ENCODE results near the gene ARID1B. TPM values are rescaled to one million over a fixed set of nuclear protein-coding genes. Genes with fewer than 3 reads are reported as not detected.
A peak's percentile ranks its signal among the peaks of the same experiment; 100 is the strongest.

Gene ARID1B
- total and polyA plus RNA-seq, 2 of the 13 experiments (the other 11 are each of a cell fraction or from before 2014, with no cell fraction given): 20.1 to 32.6 TPM

DNA sequence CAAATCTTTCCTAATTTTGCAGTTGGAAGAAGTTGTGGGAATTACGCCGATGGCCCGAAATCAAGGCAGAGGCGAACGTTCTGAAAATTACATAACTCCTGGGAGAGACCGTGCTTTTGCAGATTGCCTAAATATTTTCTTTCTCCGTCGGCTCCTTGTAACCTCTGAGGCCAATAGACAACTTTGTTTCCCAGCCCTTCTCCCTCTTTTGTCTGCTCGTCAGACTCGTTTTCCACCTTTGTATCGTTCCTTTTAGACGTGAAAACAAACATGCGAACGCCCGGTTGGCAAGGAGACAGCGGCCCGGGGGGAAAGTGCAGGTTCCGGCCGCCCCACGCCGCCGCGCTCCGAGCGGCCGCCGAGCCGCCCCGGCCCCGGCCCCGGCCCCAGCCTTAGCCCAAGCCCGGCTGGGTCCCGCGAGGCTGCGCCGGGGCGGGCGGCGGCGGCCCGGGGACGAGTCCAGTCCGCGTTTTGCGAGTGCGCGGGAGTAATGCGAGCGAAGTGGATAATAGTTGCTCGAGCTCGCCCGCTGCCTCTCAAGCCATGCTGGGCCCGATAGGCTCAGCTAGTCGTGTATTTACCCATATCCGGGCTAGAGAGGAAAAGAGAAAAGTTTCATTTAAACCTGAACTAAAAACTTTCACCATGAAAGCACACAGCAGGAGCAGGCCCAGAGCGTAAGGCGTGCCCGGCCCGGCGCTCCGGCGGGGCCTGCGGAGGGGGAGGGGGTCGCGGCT, at the start of gene ARID1B (continued):
- TF ChIP-seq ZNF703 (CRISPR knock-in tag; IDR thresholded peaks at IDR 0.05; ENCODE audit: borderline replicate concordance): no peak
- TF ChIP-seq EED (CRISPR knock-in tag; IDR thresholded peaks at IDR 0.05): no peak
- no peak for TF ChIP-seq ZNF30 (CRISPR knock-in tag; IDR thresholded peaks at IDR 0.05)
- peak; percentile 65; the same call in 1 of the 2 replicates for TF ChIP-seq ZSCAN12 (CRISPR knock-in tag; IDR thresholded peaks at IDR 0.05)
- TF ChIP-seq CBFB (CRISPR knock-in tag; IDR thresholded peaks at IDR 0.05): 0 out of 2 replicates have a peak, but pooled peaks have one; percentile 67
- TF ChIP-seq, protein P1, sequence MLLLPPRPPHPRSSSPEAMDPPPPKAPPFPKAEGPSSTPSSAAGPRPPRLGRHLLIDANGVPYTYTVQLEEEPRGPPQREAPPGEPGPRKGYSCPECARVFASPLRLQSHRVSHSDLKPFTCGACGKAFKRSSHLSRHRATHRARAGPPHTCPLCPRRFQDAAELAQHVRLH (CRISPR knock-in tag; IDR thresholded peaks at IDR 0.05; ENCODE audit: borderline replicate concordance, low read depth): no peak; the same call in none of the 2 replicates
- TF ChIP-seq ZNF432 (CRISPR knock-in tag; IDR thresholded peaks at IDR 0.05; ENCODE audit: borderline replicate concordance): no peak
- no peak for TF ChIP-seq AHR (CRISPR knock-in tag; IDR thresholded peaks at IDR 0.05)
- TF ChIP-seq ZNF878 (CRISPR knock-in tag; IDR thresholded peaks at IDR 0.05): no peak
- no peak for TF ChIP-seq LCORL (IDR thresholded peaks at IDR 0.05)
- TF ChIP-seq LCORL (CRISPR knock-in tag; IDR thresholded peaks at IDR 0.05): 0 out of 2 replicates have a peak, but pooled peaks have one; percentile 15
- no peak for TF ChIP-seq ZNF589 (CRISPR knock-in tag; conservative IDR thresholded peaks at IDR 0.05)
- no peak for TF ChIP-seq ZNF724P (CRISPR knock-in tag; IDR thresholded peaks at IDR 0.05; ENCODE audit: borderline replicate concordance)
- 0 out of 2 replicates have a peak, but pooled peaks have one; percentile 52 for TF ChIP-seq ONECUT2 (CRISPR knock-in tag; IDR thresholded peaks at IDR 0.05)
- TF ChIP-seq, protein P2, sequence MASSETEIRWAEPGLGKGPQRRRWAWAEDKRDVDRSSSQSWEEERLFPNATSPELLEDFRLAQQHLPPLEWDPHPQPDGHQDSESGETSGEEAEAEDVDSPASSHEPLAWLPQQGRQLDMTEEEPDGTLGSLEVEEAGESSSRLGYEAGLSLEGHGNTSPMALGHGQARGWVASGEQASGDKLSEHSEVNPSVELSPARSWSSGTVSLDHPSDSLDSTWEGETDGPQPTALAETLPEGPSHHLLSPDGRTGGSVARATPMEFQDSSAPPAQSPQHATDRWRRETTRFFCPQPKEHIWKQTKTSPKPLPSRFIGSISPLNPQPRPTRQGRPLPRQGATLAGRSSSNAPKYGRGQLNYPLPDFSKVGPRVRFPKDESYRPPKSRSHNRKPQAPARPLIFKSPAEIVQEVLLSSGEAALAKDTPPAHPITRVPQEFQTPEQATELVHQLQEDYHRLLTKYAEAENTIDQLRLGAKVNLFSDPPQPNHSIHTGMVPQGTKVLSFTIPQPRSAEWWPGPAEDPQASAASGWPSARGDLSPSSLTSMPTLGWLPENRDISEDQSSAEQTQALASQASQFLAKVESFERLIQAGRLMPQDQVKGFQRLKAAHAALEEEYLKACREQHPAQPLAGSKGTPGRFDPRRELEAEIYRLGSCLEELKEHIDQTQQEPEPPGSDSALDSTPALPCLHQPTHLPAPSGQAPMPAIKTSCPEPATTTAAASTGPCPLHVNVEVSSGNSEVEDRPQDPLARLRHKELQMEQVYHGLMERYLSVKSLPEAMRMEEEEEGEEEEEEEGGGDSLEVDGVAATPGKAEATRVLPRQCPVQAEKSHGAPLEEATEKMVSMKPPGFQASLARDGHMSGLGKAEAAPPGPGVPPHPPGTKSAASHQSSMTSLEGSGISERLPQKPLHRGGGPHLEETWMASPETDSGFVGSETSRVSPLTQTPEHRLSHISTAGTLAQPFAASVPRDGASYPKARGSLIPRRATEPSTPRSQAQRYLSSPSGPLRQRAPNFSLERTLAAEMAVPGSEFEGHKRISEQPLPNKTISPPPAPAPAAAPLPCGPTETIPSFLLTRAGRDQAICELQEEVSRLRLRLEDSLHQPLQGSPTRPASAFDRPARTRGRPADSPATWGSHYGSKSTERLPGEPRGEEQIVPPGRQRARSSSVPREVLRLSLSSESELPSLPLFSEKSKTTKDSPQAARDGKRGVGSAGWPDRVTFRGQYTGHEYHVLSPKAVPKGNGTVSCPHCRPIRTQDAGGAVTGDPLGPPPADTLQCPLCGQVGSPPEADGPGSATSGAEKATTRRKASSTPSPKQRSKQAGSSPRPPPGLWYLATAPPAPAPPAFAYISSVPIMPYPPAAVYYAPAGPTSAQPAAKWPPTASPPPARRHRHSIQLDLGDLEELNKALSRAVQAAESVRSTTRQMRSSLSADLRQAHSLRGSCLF (CRISPR knock-in tag; IDR thresholded peaks at IDR 0.05; ENCODE audit: borderline replicate concordance): no peak
- TF ChIP-seq ZNF839 (CRISPR knock-in tag; IDR thresholded peaks at IDR 0.05; ENCODE audit: borderline replicate concordance): no peak
- TF ChIP-seq, protein P3, sequence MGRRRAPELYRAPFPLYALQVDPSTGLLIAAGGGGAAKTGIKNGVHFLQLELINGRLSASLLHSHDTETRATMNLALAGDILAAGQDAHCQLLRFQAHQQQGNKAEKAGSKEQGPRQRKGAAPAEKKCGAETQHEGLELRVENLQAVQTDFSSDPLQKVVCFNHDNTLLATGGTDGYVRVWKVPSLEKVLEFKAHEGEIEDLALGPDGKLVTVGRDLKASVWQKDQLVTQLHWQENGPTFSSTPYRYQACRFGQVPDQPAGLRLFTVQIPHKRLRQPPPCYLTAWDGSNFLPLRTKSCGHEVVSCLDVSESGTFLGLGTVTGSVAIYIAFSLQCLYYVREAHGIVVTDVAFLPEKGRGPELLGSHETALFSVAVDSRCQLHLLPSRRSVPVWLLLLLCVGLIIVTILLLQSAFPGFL (CRISPR knock-in tag; IDR thresholded peaks at IDR 0.05): no peak
- TF ChIP-seq, protein P4, sequence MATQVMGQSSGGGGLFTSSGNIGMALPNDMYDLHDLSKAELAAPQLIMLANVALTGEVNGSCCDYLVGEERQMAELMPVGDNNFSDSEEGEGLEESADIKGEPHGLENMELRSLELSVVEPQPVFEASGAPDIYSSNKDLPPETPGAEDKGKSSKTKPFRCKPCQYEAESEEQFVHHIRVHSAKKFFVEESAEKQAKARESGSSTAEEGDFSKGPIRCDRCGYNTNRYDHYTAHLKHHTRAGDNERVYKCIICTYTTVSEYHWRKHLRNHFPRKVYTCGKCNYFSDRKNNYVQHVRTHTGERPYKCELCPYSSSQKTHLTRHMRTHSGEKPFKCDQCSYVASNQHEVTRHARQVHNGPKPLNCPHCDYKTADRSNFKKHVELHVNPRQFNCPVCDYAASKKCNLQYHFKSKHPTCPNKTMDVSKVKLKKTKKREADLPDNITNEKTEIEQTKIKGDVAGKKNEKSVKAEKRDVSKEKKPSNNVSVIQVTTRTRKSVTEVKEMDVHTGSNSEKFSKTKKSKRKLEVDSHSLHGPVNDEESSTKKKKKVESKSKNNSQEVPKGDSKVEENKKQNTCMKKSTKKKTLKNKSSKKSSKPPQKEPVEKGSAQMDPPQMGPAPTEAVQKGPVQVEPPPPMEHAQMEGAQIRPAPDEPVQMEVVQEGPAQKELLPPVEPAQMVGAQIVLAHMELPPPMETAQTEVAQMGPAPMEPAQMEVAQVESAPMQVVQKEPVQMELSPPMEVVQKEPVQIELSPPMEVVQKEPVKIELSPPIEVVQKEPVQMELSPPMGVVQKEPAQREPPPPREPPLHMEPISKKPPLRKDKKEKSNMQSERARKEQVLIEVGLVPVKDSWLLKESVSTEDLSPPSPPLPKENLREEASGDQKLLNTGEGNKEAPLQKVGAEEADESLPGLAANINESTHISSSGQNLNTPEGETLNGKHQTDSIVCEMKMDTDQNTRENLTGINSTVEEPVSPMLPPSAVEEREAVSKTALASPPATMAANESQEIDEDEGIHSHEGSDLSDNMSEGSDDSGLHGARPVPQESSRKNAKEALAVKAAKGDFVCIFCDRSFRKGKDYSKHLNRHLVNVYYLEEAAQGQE (IDR thresholded peaks at IDR 0.05; ENCODE audit: borderline replicate concordance in 1 of 2, low read depth in 1 of 2, low read length in 2 of 2): peak in 1 of 2 experiments; percentile 50; a peak in 1 of 4 replicates
